ENCODE results near the gene IGFL3. TPM values are rescaled to one million over a fixed set of nuclear protein-coding genes. Genes with fewer than 3 reads are reported as not detected.

The IGFL3 gene
- not detected in 2 replicates for total RNA-seq

DNA sequence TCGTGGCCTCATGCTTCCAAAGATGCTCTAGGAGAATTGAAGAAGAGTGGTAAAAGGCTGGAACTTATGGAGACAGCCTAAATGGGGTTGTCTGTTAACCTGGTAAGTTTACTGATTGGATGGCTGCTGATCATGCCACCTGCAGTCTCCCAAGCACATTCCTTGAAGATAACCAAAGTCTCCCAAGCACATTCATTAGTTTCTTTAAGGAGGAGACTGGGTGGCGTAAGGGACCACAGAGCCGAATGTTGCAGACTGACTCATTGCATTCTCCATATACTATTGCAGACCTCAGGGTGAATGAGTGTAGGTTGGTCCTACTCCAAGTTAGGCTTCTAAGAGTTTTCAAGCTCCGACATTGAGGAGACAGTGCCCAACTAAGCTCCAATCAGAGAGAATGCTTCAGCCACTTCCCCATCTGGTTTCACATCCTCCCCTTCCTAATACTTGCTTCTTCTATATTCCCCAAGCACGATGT is at the start of gene IGFL3:
Gene IGFL3 (minus strand): TSS at position 51 of the 478 bp plus-strand sequence. CDS start 39 bp downstream, at position 12.

GRCh38 chr19:46147791-46148288 is 23.4 kb upstream of the IGFL3 start, which contains the start of gene IGFL2:
IGFL2 (plus strand) TSS chr19:46148238; CDS start chr19:46148279, 41 bp downstream.

Other genes starting within 250 kb of the IGFL3 start
- 16.1 and 22.4 TPM in 2 replicates for gene IRF2BP1, start 238.5 kb downstream of the IGFL3 start, total RNA-seq
- 2.4 and 2.7 TPM in 2 replicates for gene MYPOP, start 222.1 kb downstream of the IGFL3 start, total RNA-seq
- gene NANOS2, start 209.9 kb downstream of the IGFL3 start, total RNA-seq = not detected in 2 replicates
- 8.5 and 16.4 TPM in 2 replicates for gene NOVA2, start 150.8 kb downstream of the IGFL3 start, total RNA-seq
- gene CCDC61, start 129.2 kb downstream of the IGFL3 start, total RNA-seq = 6.0 and 6.8 TPM in 2 replicates
- gene PGLYRP1, start 101.6 kb downstream of the IGFL3 start, total RNA-seq = not detected in 2 replicates
- gene IGFL4, start 83.7 kb downstream of the IGFL3 start, total RNA-seq = 0.13 TPM in 1 of 2 replicates, not detected in the other
- not detected in 2 replicates for gene IGFL2, start 23.6 kb upstream of the IGFL3 start, total RNA-seq
- not detected in 2 replicates for gene IGFL1, start 105.1 kb upstream of the IGFL3 start, total RNA-seq
- gene HIF3A, start 172.4 kb upstream of the IGFL3 start, total RNA-seq = 2.1 and 9.0 TPM in 2 replicates
- 76.2 and 91.0 TPM in 2 replicates for gene PPP5C, start 222.4 kb upstream of the IGFL3 start, total RNA-seq

All from thoracic aorta endothelial cell (primary cell).